Common myeloid progenitor, CD34-positive (primary cell): Measurements from ENCODE around the gene GCDH.
A peak's percentile ranks its signal among the peaks of the same experiment; 100 is the strongest.

Experiments
- CTCF ChIA-PET: fragments of 350-600 bp; sonication (Branson Sonifier 250); formaldehyde crosslinking; loops from one replicate; lab custom pipeline; 2021; ENCODE audit warnings: antibody characterized with exemption; lab: Charles Lee
- POLR2A ChIA-PET: fragments of 350-600 bp; sonication (Branson Sonifier 250); formaldehyde crosslinking; loops from one replicate; lab custom pipeline; 2021; ENCODE audit warnings: antibody characterized with exemption; lab: Charles Lee
- DNase-seq, 3 donors: peaks; one replicate each; pipeline versions ENCODE4 v3.0.0 to v3.0.0-alpha.2; 2013
- H3K27ac ChIP-seq, 2 experiments: 1 replicate in 1 of 2; 2 replicates in 1 of 2; pipeline ENCODE4 v1.7.0; 2013; ENCODE audit warnings: inconsistent platforms in 2 of 2, low read length in 2 of 2, mild to moderate bottlenecking in 2 of 2, low read depth in 1 of 2, moderate library complexity in 1 of 2; ENCODE audit not compliant: severe bottlenecking in 2 of 2, insufficient read depth in 1 of 2, poor library complexity in 1 of 2
- H3K27me3 ChIP-seq, 5 experiments: replicated peaks in 2 of 5; 1 replicate in 3 of 5; 2 replicates in 2 of 5; pipeline versions ENCODE4 v1.6.1 to v1.7.0; 2013; ENCODE audit warnings: low read length in 4 of 5, mild to moderate bottlenecking in 2 of 5, moderate library complexity in 2 of 5, inconsistent platforms in 1 of 5; ENCODE audit not compliant: insufficient read depth in 5 of 5, control insufficient read depth in 4 of 5
- H3K36me3 ChIP-seq, 4 experiments: 1 replicate in 2 of 4; 2 replicates in 2 of 4; pipeline versions ENCODE4 v1.6.1 to v1.7.0; 2013; ENCODE audit warnings: low read length in 3 of 4, control low read depth in 1 of 4, mild to moderate bottlenecking in 1 of 4; ENCODE audit not compliant: control insufficient read depth in 4 of 4, insufficient read depth in 4 of 4
- H3K4me1 ChIP-seq, 4 experiments: 1 replicate in 3 of 4; 2 replicates in 1 of 4; pipeline versions ENCODE4 v1.6.1 to v1.7.1; 2013; ENCODE audit warnings: low read length in 3 of 4, mild to moderate bottlenecking in 3 of 4, control low read depth in 1 of 4, inconsistent platforms in 1 of 4, moderate library complexity in 1 of 4; ENCODE audit not compliant: control insufficient read depth in 4 of 4, insufficient read depth in 4 of 4; ENCODE audit errors: control extremely low read depth in 1 of 4
- H3K4me3 ChIP-seq, 7 experiments: 1 replicate in 4 of 7; 2 replicates in 3 of 7; pipeline versions ENCODE4 v1.5.1 to v1.7.0; 2013; ENCODE audit warnings: mild to moderate bottlenecking in 7 of 7, low read length in 6 of 7, moderate library complexity in 6 of 7, inconsistent platforms in 2 of 7, low read depth in 2 of 7, control low read depth in 1 of 7; ENCODE audit not compliant: insufficient read depth in 4 of 7, control insufficient read depth in 1 of 7; ENCODE audit errors: extremely low read depth in 1 of 7
- H3K9me3 ChIP-seq, 5 experiments: 1 replicate in 4 of 5; 2 replicates in 1 of 5; pipeline versions ENCODE4 v1.6.1 to v1.7.1; 2013; ENCODE audit warnings: low read length in 4 of 5, mild to moderate bottlenecking in 2 of 5, inconsistent platforms in 1 of 5, low read depth in 1 of 5, moderate library complexity in 1 of 5; ENCODE audit not compliant: control insufficient read depth in 4 of 5, insufficient read depth in 2 of 5; ENCODE audit errors: control extremely low read depth in 1 of 5
- WGBS: methylation state at CpG from one replicate; pipeline ENCODE4 v1.1.5; 2013; ENCODE audit not compliant: insufficient coverage; 5-methylcytosine and 5-hydroxymethylcytosine counted together

The GCDH gene

DNA sequence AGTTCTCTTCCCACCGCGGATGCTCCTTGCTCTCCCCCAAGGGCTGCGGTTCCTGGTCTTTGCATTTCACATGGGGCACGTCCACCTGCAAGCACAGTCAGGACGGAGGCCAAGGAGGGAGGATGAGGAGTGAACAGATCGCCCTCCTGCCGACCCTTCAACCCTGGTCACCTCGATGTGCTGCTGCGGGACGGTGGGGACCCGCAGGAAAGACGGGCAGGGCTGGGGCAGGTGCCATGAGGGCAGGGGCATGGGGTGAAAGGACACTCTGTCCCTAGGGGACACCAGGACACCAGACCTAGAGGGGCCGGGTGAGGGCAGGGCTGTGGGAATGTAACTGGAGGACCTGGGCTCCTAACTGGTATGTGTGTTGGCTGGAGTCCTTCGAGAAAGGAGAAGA lies 27.3 kb downstream of the GCDH start:
- WGBS: 100% methylated on average over 14 of the region's 14 CpGs

DNA sequence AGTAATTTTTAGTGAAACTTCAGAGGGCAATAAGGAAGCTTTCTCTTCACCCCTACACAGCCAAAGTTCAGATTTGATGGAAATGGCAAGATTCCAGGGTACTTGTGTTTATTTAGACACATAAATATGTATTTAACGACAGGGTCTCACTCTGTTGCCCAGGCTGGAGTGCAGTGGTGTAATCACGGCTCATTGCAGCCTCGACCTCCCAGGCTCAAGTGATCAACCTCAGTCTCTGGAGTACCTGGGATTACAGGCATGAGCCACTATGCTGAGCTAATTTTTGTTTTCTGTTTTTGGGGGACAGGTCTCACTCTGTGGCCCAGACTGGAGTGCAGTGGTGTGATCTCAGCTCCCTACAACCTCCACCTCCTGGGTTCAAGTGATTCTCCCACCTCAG lies 30.1 kb downstream of the GCDH start:
- H3K27me3 ChIP-seq: no peaks in the 10 kb centered on the region
- 100% methylated on average over 3 of the region's 3 CpGs for WGBS
- H3K27ac ChIP-seq: no peak overlapping the region
- H3K9me3 ChIP-seq: no peaks in the 10 kb centered on the region
- ChIA-PET CTCF (interaction anchor here (0.8 to 1.4 kb wide), 4 partner anchors 9 to 36 kb away, joined by 3 to 5 read pairs (median 4); no protein-coding TSS in a partner anchor), POLR2A (interaction anchor here (0.8 kb wide), 1 partner anchor 17 kb away, joined by 3 read pairs; the partner anchor contains the start of gene CALR)
- peaks cover 0 to 11% (median 7%) of the 10 kb centered on the region in 4 experiments for H3K4me1 ChIP-seq
- DNase-seq: no peak
- H3K36me3 ChIP-seq: peaks cover 13 to 36% (median 30%) of the 10 kb centered on the region in 4 experiments
- H3K4me3 ChIP-seq: no peak overlapping the region

More for the DNA sequence above, 27.3 kb downstream of the GCDH start:
- ChIA-PET POLR2A (no interaction called here), CTCF (no interaction called here)
- Histone ChIP-seq H3K27ac (no peak overlapping the region), H3K36me3 (peaks cover 8 to 12% (median 11%) of the 10 kb centered on the region in 4 experiments), H3K9me3 (no peaks in the 10 kb centered on the region), H3K4me3 (no peak overlapping the region), H3K27me3 (no peaks in the 10 kb centered on the region), H3K4me1 (peaks cover 0 to 33% (median 27%) of the 10 kb centered on the region in 4 experiments)
- DNase-seq: no peak

DNA sequence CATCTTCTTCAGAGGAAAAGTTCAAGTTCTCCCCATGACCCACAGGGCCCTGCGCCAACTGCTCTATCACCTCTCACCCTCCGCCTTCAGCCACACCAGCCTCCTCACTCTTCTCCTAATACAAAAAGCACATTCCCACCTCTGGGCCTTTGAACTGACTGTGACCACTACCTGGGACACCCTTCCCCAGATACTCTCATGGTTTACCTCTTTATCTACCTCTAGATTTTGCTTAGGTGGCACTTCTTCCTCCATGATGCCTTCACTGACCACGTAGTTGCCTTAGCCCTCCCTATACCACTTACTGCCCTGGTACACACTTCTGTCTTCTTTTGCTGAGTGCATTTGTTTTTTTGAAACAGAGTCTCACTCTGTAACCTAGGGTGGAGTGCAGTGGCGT lies 32.0 kb downstream of the GCDH start:
- no peak for DNase-seq
- ChIA-PET CTCF (no interaction called here), POLR2A (no interaction called here)
- no peaks in the 10 kb centered on the region for H3K9me3 ChIP-seq
- H3K4me3 ChIP-seq: no peak overlapping the region
- peaks cover 15 to 49% (median 40%) of the 10 kb centered on the region in 4 experiments for H3K36me3 ChIP-seq
- 89% methylated on average over 4 of the region's 4 CpGs for WGBS
- H3K4me1 ChIP-seq: peaks cover 0 to 11% (median 6%) of the 10 kb centered on the region in 4 experiments
- no peaks in the 10 kb centered on the region for H3K27me3 ChIP-seq
- no peak overlapping the region for H3K27ac ChIP-seq

DNA sequence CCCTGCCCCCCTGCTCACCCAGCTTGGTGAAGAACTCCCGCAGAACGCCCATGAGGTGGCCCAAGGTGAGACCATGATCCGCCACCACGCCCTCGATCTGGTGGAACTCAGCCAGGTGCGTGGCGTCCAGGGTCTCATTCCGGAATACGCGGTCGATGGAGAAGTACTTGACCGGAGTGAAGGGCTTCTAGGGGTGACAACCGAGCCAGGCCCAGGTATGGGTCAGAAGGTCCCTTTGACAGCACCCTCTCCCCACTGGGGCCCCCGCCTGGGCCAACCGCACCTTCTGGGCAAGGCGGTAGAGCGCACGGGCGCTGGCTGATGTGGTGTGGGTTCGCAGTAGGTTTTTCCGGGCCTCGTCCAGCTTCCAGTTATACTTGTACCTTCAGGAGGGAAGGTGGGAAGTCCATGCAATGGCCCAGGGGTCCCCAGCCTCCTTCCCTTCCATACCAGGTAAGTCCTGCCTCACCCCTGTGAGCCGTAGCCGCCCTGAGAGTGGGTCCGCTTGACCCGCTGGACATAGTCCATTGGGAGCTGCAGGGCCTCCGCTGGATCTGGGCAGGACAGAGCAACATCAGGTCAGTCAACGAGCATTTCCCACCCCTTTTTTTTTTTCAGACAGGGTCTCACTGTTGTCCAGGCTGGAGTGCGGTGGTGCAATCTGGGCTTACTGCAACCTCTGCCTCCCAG lies 33.8 kb downstream of the GCDH start:
- H3K4me1 ChIP-seq: no peaks in the 10 kb centered on the region
- peaks cover 21 to 67% (median 53%) of the 10 kb centered on the region in 4 experiments for H3K36me3 ChIP-seq
- H3K9me3 ChIP-seq: no peaks in the 10 kb centered on the region
- CTCF ChIA-PET: interaction anchor here (1.6 kb wide), 1 partner anchor 9 kb away, joined by 5 read pairs; the partner anchor contains the start of gene FARSA
- no peak for DNase-seq
- no peaks in the 10 kb centered on the region for H3K27me3 ChIP-seq
- H3K27ac ChIP-seq: no peak overlapping the region
- WGBS: 97% methylated on average over 27 of the region's 29 CpGs
- no peak overlapping the region for H3K4me3 ChIP-seq
- POLR2A ChIA-PET: no interaction called here

DNA sequence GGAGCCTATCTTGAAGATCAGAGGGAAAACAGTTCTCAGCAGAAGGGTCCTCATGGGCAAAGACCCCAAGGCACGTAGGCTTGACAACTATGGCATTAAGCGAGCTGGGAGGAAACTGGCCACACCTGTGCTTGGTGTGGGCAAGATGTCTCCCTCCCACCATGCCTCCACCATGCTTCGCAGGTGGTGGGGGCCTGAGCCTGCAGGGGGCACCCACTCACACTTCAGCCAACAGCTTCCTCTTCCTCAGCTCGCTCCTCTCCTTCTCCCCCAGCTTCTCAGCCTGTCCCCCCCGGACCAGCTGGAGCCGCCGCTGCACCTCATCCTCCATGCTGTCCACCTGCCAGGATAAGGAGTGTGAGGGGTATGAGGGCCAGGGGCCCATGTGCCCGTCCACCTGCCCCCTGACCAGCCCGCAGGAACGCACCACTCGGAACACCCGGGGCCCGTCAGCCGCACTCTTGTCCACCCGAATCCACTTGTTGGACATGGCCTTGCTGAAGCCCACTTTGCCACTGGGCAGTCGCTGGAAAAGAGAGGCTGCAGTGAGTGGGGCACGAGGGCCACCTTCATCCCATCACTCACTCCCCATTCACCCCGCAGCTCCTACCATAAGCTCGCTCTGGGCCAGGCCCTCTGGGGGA lies 39.2 kb downstream of the GCDH start:
- Histone ChIP-seq H3K4me3 (no peak overlapping the region), H3K27me3 (no peaks in the 10 kb centered on the region), H3K9me3 (no peaks in the 10 kb centered on the region), H3K4me1 (peaks cover 5 to 35% (median 32%) of the 10 kb centered on the region in 4 experiments), H3K27ac (peak overlapping the region in 1 of 2 experiments; percentile 12), H3K36me3 (peaks cover 11 to 50% (median 40%) of the 10 kb centered on the region in 4 experiments)
- DNase-seq: peak in 2 of 3 donors; percentile 25
- WGBS: 89% methylated on average over 10 of the region's 19 CpGs
- ChIA-PET POLR2A (interaction anchor here (0.7 kb wide), 1 partner anchor 9 kb away, joined by 3 read pairs; the partner anchor contains the start of gene CALR), CTCF (interaction anchor here (0.7 to 1.2 kb wide), 3 partner anchors 9 to 19 kb away, joined by 3 to 5 read pairs (median 3); no protein-coding TSS in a partner anchor)

DNA sequence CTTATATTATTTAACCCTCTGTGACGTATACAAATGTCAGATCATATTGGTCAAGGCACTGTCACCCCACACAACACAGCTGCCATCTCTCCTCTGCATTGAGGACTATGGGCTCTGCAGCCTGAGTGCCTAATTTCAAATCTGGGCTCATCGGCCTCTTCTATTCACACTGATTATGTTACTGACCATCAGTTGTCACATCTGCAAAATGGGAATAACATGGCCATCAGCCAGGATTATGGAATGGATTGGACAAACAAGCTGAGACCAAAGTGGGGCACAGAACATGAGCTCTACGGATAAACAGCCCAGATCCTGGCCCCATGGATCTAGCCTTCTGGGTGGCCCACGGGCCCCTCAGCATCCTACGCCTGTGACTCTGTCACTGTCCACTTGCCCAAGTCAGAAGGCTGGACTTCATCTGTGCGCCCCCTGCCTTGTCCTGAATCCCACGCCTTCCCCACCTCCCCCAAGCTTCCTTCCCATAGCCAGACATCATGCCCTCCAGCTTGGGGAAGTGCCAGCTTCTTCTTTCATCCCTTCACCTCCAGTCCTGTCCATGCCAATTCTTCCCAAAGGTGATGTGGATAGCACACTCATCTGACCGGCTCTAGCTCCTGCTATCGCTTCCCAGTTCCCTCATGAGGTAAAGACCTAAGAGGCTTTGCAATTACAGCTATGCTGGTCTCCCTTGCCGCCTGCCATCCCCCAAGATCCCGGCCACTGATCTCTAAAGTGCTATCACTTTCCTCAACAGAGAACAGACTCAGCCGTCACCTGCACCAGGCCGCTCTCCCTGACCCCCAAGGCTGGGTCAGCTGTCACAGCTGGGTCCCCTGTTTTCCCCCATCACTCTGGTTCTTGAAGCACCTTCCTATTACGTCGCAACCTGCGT lies 41.7 kb downstream of the GCDH start:
- ChIA-PET CTCF (interaction anchor here (0.8 to 2.3 kb wide), 11 partner anchors 9 to 141 kb away, joined by 3 to 12 read pairs (median 5); partner anchors contain the start of genes JUNB, KLF1, RNASEH2A and SYCE2), POLR2A (interaction anchor here (1.0 to 1.5 kb wide), 3 partner anchors 14 to 42 kb away, joined by 3 to 9 read pairs (median 7); partner anchors contain the start of genes GCDH and SYCE2)
- no peak for DNase-seq
- Histone ChIP-seq H3K4me1 (peaks cover 16 to 60% (median 51%) of the 10 kb centered on the region in 4 experiments), H3K9me3 (no peaks in the 10 kb centered on the region), H3K4me3 (peak overlapping the region; percentile 75 to 100 (median 95)), H3K27me3 (no peaks in the 10 kb centered on the region), H3K27ac (peak overlapping the region; percentile 64 to 90), H3K36me3 (peaks cover 8 to 35% (median 27%) of the 10 kb centered on the region in 4 experiments)
- 31% methylated on average over 13 of the region's 16 CpGs for WGBS
